HepG2 (cell line): ENCODE results near the gene CIBAR2. TPM values are rescaled to one million over a fixed set of nuclear protein-coding genes. Genes with fewer than 3 reads are reported as not detected.

ENCODE experiments used
- ARID5B ChIP-seq: IDR thresholded peaks from 2 replicates; pipeline ENCODE4 v1.4.0; 2020; ENCODE audit warnings: mild to moderate bottlenecking, missing genetic modification reagents
- ATF3 ChIP-seq: sonication (generic); formaldehyde crosslinking; IDR thresholded peaks from 2 replicates; pipeline ENCODE4 v1.4.0; 2020; ENCODE audit warnings: missing genetic modification reagents
- BCL6 ChIP-seq: IDR thresholded peaks from 2 replicates; pipeline ENCODE4 v1.6.1; 2016; ENCODE audit warnings: missing genetic modification reagents, missing compliant biosample characterization
- BRCA1 ChIP-seq: sonication (generic); formaldehyde crosslinking; IDR thresholded peaks from 2 replicates; pipeline ENCODE4 v1.4.0; 2020; ENCODE audit warnings: missing genetic modification reagents
- CCAR2 ChIP-seq: fragments of 200-400 bp; formaldehyde crosslinking; optimal IDR thresholded peaks from 2 replicates; pipeline ENCODE3; 2018; ENCODE audit warnings: low read depth, mild to moderate bottlenecking, low read length, moderate library complexity
- HES4 ChIP-seq: sonication (generic); formaldehyde crosslinking; IDR thresholded peaks from 2 replicates; pipeline ENCODE4 v1.9.0; 2021; ENCODE audit warnings: mild to moderate bottlenecking, missing genetic modification reagents, borderline replicate concordance
- KDM1A ChIP-seq: IDR thresholded peaks from 2 replicates; pipeline ENCODE4 v1.6.1; 2016; ENCODE audit warnings: missing compliant biosample characterization
- MXD4 ChIP-seq: IDR thresholded peaks from 2 replicates; pipeline ENCODE4 v1.6.1; 2016; ENCODE audit warnings: mild to moderate bottlenecking, missing biosample characterization, missing genetic modification reagents
- PRDM10 ChIP-seq: sonication (generic); formaldehyde crosslinking; IDR thresholded peaks from 2 replicates; pipeline ENCODE4 v1.4.0; 2020; ENCODE audit warnings: low read depth, missing genetic modification reagents
- TAF1 ChIP-seq: sonication (generic); formaldehyde crosslinking; IDR thresholded peaks from 2 replicates; pipeline ENCODE4 v1.4.0; 2020; ENCODE audit warnings: missing genetic modification reagents
- THAP9 ChIP-seq: sonication (generic); formaldehyde crosslinking; IDR thresholded peaks from 2 replicates; pipeline ENCODE4; 2020; ENCODE audit warnings: missing genetic modification reagents, mild to moderate bottlenecking, borderline replicate concordance
- UBTF ChIP-seq: sonication (generic); formaldehyde crosslinking; IDR thresholded peaks from 2 replicates; pipeline ENCODE4 v1.4.0; 2020; ENCODE audit warnings: mild to moderate bottlenecking, missing genetic modification reagents
- ZFP36L2 ChIP-seq: sonication (generic); formaldehyde crosslinking; IDR thresholded peaks from 2 replicates; pipeline ENCODE4 v1.4.0; 2020; ENCODE audit warnings: missing genetic modification reagents
- ZNF770 ChIP-seq: sonication (generic); formaldehyde crosslinking; IDR thresholded peaks from 2 replicates; pipeline ENCODE4 v1.5.0; 2020; ENCODE audit warnings: mild to moderate bottlenecking, missing genetic modification reagents
- polyA plus RNA-seq, 8 experiments: library from polyadenylated mRNA; depleted of rRNA in 3 of 8; stranded (reverse) in 7 of 8; unstranded in 1 of 8; fragments of >200 nt; fragmentation: Illumina TruSeq in 4 of 8; extraction: Trizol in 4 of 8; gene quantifications; 2 replicates each; pipeline versions ENCODE4 v1.2.1 to v1.2.3, GENCODE V29; 2011 to 2016; ENCODE audit warnings: low read depth in 4 of 8, missing spikeins in 1 of 8, mixed read lengths in 1 of 8; ENCODE audit not compliant: insufficient read depth in 1 of 8
- total RNA-seq, 5 experiments: library from RNA; depleted of rRNA; stranded (reverse); fragments of >200 nt; fragmentation: Illumina TruSeq; extraction: Trizol; gene quantifications; 2 replicates each; pipeline ENCODE4 v1.2.3, GENCODE V29; 2016; ENCODE audit warnings: low read depth in 1 of 5

CIBAR2 gene
- total and polyA plus RNA-seq, 2 of the 13 experiments (the other 11 are each of a cell fraction or from before 2014, with no cell fraction given), result not detected

- TF ChIP-seq ATF3 (CRISPR knock-in tag) (no peak), KDM1A (no peak), MXD4 (no peak), TAF1 (CRISPR knock-in tag) (no peak), HES4 (CRISPR knock-in tag) (peak; percentile 39; the same call in 1 of the 2 replicates), CCAR2 (no peak), BRCA1 (CRISPR knock-in tag) (no peak), ARID5B (CRISPR knock-in tag) (no peak), THAP9 (CRISPR knock-in tag) (peak; percentile 18; the same call in 1 of the 2 replicates), ZFP36L2 (no peak), PRDM10 (CRISPR knock-in tag) (no peak), UBTF (peak; percentile 45; the same call in 1 of the 2 replicates), ZNF770 (CRISPR knock-in tag) (no peak), BCL6 (CRISPR knock-in tag) (no peak)
Observed at GRCh38 chr16:85153656-85154091, 41.4 kb upstream of the CIBAR2 start (continued).
